ENCODE results near the gene KANSL1L.

The KANSL1L gene

GRCh38 chr2:210086930-210087329 lies 84.3 kb downstream of the KANSL1L start:
- H3K27ac Mint-ChIP-seq, result no peak overlapping the region
- peaks cover 2 to 6% of the 10 kb centered on the region in 2 donors for H3K4me1 Mint-ChIP-seq
- ATAC-seq (replicated peaks) (no peak), DNase-seq (no peak)
- H3K27me3 Mint-ChIP-seq, result no peaks in the 10 kb centered on the region
- H3K9me3 Mint-ChIP-seq, result no peaks in the 10 kb centered on the region
- H3K36me3 Mint-ChIP-seq, result peaks cover 0 to 3% of the 10 kb centered on the region in 2 donors
- H3K4me3 Mint-ChIP-seq, result no peak overlapping the region

- H3K4me1 Mint-ChIP-seq, result peaks cover 2 to 6% of the 10 kb centered on the region in 2 donors
- no peak for ATAC-seq (replicated peaks)
- no peak overlapping the region for H3K27ac Mint-ChIP-seq
- H3K9me3 Mint-ChIP-seq, result no peaks in the 10 kb centered on the region
- no peaks in the 10 kb centered on the region for H3K27me3 Mint-ChIP-seq
- H3K4me3 Mint-ChIP-seq, result no peak overlapping the region
- H3K36me3 Mint-ChIP-seq, result peaks cover 0 to 3% of the 10 kb centered on the region in 2 donors
- DNase-seq, result no peak
Observed at GRCh38 chr2:210086292-210086691, 84.9 kb downstream of the KANSL1L start.

GRCh38 chr2:210072922-210073509 lies 98.2 kb downstream of the KANSL1L start:
- Mint-ChIP-seq H3K27me3 (no peaks in the 10 kb centered on the region), H3K36me3 (peaks cover 4% of the 10 kb centered on the region in 2 donors), H3K27ac (no peak overlapping the region), H3K9me3 (no peaks in the 10 kb centered on the region), H3K4me1 (no peaks in the 10 kb centered on the region), H3K4me3 (peak overlapping the region in 1 of 2 donors; percentile 23)
- ATAC-seq (replicated peaks) (peak in 1 of 2 donors; percentile 47), DNase-seq (no peak)

GRCh38 chr2:210072493-210072892 lies 98.7 kb downstream of the KANSL1L start:
- Mint-ChIP-seq H3K9me3 (no peaks in the 10 kb centered on the region), H3K27ac (no peak overlapping the region), H3K4me3 (no peak overlapping the region), H3K27me3 (no peaks in the 10 kb centered on the region), H3K36me3 (peaks cover 4% of the 10 kb centered on the region in 2 donors), H3K4me1 (no peaks in the 10 kb centered on the region)
- ATAC-seq (replicated peaks) (no peak), DNase-seq (no peak)

- Mint-ChIP-seq H3K9me3 (peaks cover 1% of the 10 kb centered on the region in 2 donors), H3K4me1 (no peaks in the 10 kb centered on the region), H3K27me3 (no peaks in the 10 kb centered on the region), H3K27ac (no peak overlapping the region), H3K4me3 (no peak overlapping the region), H3K36me3 (peaks cover 20 to 24% of the 10 kb centered on the region in 2 donors)
- DNase-seq, result no peak
- no peak for ATAC-seq (replicated peaks)
Observed at GRCh38 chr2:210063306-210063705, 107.9 kb downstream of the KANSL1L start.

- ATAC-seq (replicated peaks) (no peak), DNase-seq (no peak)
- Mint-ChIP-seq H3K4me3 (no peak overlapping the region), H3K36me3 (peaks cover 29 to 40% of the 10 kb centered on the region in 2 donors), H3K4me1 (no peaks in the 10 kb centered on the region), H3K27me3 (no peaks in the 10 kb centered on the region), H3K27ac (no peak overlapping the region), H3K9me3 (peaks cover 12 to 19% of the 10 kb centered on the region in 2 donors)
Observed at GRCh38 chr2:210055825-210056224, 115.4 kb downstream of the KANSL1L start.

- Mint-ChIP-seq H3K27me3 (no peaks in the 10 kb centered on the region), H3K4me1 (no peaks in the 10 kb centered on the region), H3K36me3 (peaks cover 33 to 44% of the 10 kb centered on the region in 2 donors), H3K27ac (no peak overlapping the region), H3K4me3 (no peak overlapping the region), H3K9me3 (peaks cover 12 to 19% of the 10 kb centered on the region in 2 donors)
- no peak for DNase-seq
- no peak for ATAC-seq (replicated peaks)
Observed at GRCh38 chr2:210054696-210055095, 116.5 kb downstream of the KANSL1L start.

GRCh38 chr2:210050885-210051284 lies 120.3 kb downstream of the KANSL1L start:
- H3K4me3 Mint-ChIP-seq, result no peak overlapping the region
- H3K27ac Mint-ChIP-seq, result no peak overlapping the region
- ATAC-seq (replicated peaks) (no peak), DNase-seq (no peak)
- peaks cover 26 to 53% of the 10 kb centered on the region in 2 donors for H3K36me3 Mint-ChIP-seq
- no peaks in the 10 kb centered on the region for H3K4me1 Mint-ChIP-seq
- no peaks in the 10 kb centered on the region for H3K27me3 Mint-ChIP-seq
- peaks cover 9 to 12% of the 10 kb centered on the region in 2 donors for H3K9me3 Mint-ChIP-seq

GRCh38 chr2:210049831-210050230 lies 121.4 kb downstream of the KANSL1L start:
- Mint-ChIP-seq H3K9me3 (peaks cover 4 to 5% of the 10 kb centered on the region in 2 donors), H3K27ac (peak overlapping the region; percentile 14), H3K4me1 (no peaks in the 10 kb centered on the region), H3K27me3 (no peaks in the 10 kb centered on the region), H3K36me3 (peaks cover 23 to 50% of the 10 kb centered on the region in 2 donors), H3K4me3 (no peak overlapping the region)
- ATAC-seq (replicated peaks) (no peak), DNase-seq (no peak)

GRCh38 chr2:210046851-210047500 lies 124.2 kb downstream of the KANSL1L start:
- Mint-ChIP-seq H3K4me3 (no peak overlapping the region), H3K27ac (no peak overlapping the region), H3K27me3 (no peaks in the 10 kb centered on the region), H3K9me3 (peaks cover 0 to 3% of the 10 kb centered on the region in 2 donors), H3K36me3 (peaks cover 16 to 38% of the 10 kb centered on the region in 2 donors), H3K4me1 (no peaks in the 10 kb centered on the region)
- DNase-seq (no peak), ATAC-seq (replicated peaks) (peak; percentile 52 to 66)

GRCh38 chr2:210038078-210038477 lies 133.1 kb downstream of the KANSL1L start:
- no peaks in the 10 kb centered on the region for H3K27me3 Mint-ChIP-seq
- H3K27ac Mint-ChIP-seq, result no peak overlapping the region
- no peaks in the 10 kb centered on the region for H3K9me3 Mint-ChIP-seq
- ATAC-seq (replicated peaks) (no peak), DNase-seq (no peak)
- peaks cover 12 to 31% of the 10 kb centered on the region in 2 donors for H3K36me3 Mint-ChIP-seq
- no peak overlapping the region for H3K4me3 Mint-ChIP-seq
- no peaks in the 10 kb centered on the region for H3K4me1 Mint-ChIP-seq

- no peaks in the 10 kb centered on the region for H3K27me3 Mint-ChIP-seq
- H3K36me3 Mint-ChIP-seq, result peaks cover 16 to 36% of the 10 kb centered on the region in 2 donors
- H3K4me3 Mint-ChIP-seq, result no peak overlapping the region
- DNase-seq, result no peak
- H3K9me3 Mint-ChIP-seq, result no peaks in the 10 kb centered on the region
- no peak for ATAC-seq (replicated peaks)
- H3K4me1 Mint-ChIP-seq, result no peaks in the 10 kb centered on the region
- no peak overlapping the region for H3K27ac Mint-ChIP-seq
Observed at GRCh38 chr2:210035679-210036078, 135.5 kb downstream of the KANSL1L start.

GRCh38 chr2:210034087-210034683 lies 137.0 kb downstream of the KANSL1L start:
- Mint-ChIP-seq H3K27me3 (no peaks in the 10 kb centered on the region), H3K4me3 (no peak overlapping the region), H3K36me3 (peaks cover 20 to 38% of the 10 kb centered on the region in 2 donors), H3K27ac (no peak overlapping the region), H3K9me3 (no peaks in the 10 kb centered on the region), H3K4me1 (no peaks in the 10 kb centered on the region)
- no peak for ATAC-seq (replicated peaks)
- no peak for DNase-seq

- Mint-ChIP-seq H3K4me3 (no peak overlapping the region), H3K4me1 (no peaks in the 10 kb centered on the region), H3K27ac (no peak overlapping the region), H3K36me3 (peaks cover 27 to 35% of the 10 kb centered on the region in 2 donors), H3K27me3 (no peaks in the 10 kb centered on the region), H3K9me3 (no peaks in the 10 kb centered on the region)
- ATAC-seq (replicated peaks) (no peak), DNase-seq (no peak)
Observed at GRCh38 chr2:210028178-210028577, 143.0 kb downstream of the KANSL1L start.

GRCh38 chr2:210027608-210028007 lies 143.6 kb downstream of the KANSL1L start:
- no peaks in the 10 kb centered on the region for H3K4me1 Mint-ChIP-seq
- H3K27me3 Mint-ChIP-seq, result no peaks in the 10 kb centered on the region
- no peaks in the 10 kb centered on the region for H3K9me3 Mint-ChIP-seq
- DNase-seq (no peak), ATAC-seq (replicated peaks) (no peak)
- no peak overlapping the region for H3K4me3 Mint-ChIP-seq
- no peak overlapping the region for H3K27ac Mint-ChIP-seq
- H3K36me3 Mint-ChIP-seq, result peaks cover 28 to 30% of the 10 kb centered on the region in 2 donors
